A673 (cell line): ENCODE measurements around the gene PDE9A. TPM values are rescaled to one million over a fixed set of nuclear protein-coding genes. Genes with fewer than 3 reads are reported as not detected.

ENCODE experiments used
- Bru-seq: library from RNA; stranded (reverse); fragments of 400-500 nt; gene quantifications from one replicate; lab custom pipeline; 2021; lab: Mats Ljungman, UMichigan
- BruChase-seq, 2 experiments: library from RNA; stranded (reverse); fragments of 400-500 nt; gene quantifications; one replicate each; lab custom pipeline; 2021; lab: Mats Ljungman, UMichigan
- BruUV-seq: library from RNA; stranded (reverse); fragments of 400-500 nt; replicated peaks from 2 replicates; lab custom pipeline; 2021; lab: Mats Ljungman, UMichigan
- CTCF ChIA-PET: fragments of 300-600 bp; sonication (Branson Sonifier 250); formaldehyde crosslinking; loops from one replicate; lab custom pipeline; 2022; ENCODE audit warnings: antibody characterized with exemption; lab: Charles Lee
- POLR2A ChIA-PET: fragments of 300-600 bp; sonication (Branson Sonifier 250); formaldehyde crosslinking; loops from one replicate; lab custom pipeline; 2022; ENCODE audit warnings: antibody characterized with exemption; ENCODE audit not compliant: low non-redundant PET; lab: Charles Lee
- DNase-seq: peaks from one replicate; pipeline ENCODE4 v3.0.0-alpha.2; 2015; ENCODE audit warnings: low spot score
- H3K27ac ChIP-seq: fragments of 200-600 bp; sonication (generic); 2 replicates; pipeline ENCODE4 v1.5.1; 2016; ENCODE audit warnings: mixed run types, low read depth, mild to moderate bottlenecking, mixed read lengths, antibody characterized with exemption, low read length; ENCODE audit not compliant: poor library complexity, severe bottlenecking
- H3K27me3 ChIP-seq: fragments of 200-600 bp; sonication (generic); replicated peaks from 2 replicates; pipeline ENCODE4 v1.6.1; 2017; ENCODE audit warnings: mixed run types, low read depth, mild to moderate bottlenecking, mixed read lengths, antibody characterized with exemption, low read length; ENCODE audit not compliant: insufficient read depth, poor library complexity
- H3K36me3 ChIP-seq: fragments of 200-600 bp; sonication (generic); 2 replicates; pipeline ENCODE4 v1.6.1; 2016; ENCODE audit warnings: mixed run types, mild to moderate bottlenecking, mixed read lengths, antibody characterized with exemption, low read length; ENCODE audit not compliant: insufficient read depth, poor library complexity, severe bottlenecking
- H3K4me1 ChIP-seq: fragments of 200-600 bp; sonication (generic); 2 replicates; pipeline ENCODE4 v1.6.1; 2017; ENCODE audit warnings: mixed run types, mild to moderate bottlenecking, mixed read lengths, antibody characterized with exemption, low read length; ENCODE audit not compliant: insufficient read depth, poor library complexity, severe bottlenecking
- H3K4me3 ChIP-seq: fragments of 200-600 bp; sonication (generic); 2 replicates; pipeline ENCODE4 v1.5.1; 2016; ENCODE audit warnings: low read depth, mixed run types, mild to moderate bottlenecking, mixed read lengths, low read length; ENCODE audit not compliant: poor library complexity, severe bottlenecking
- H3K9me3 ChIP-seq: fragments of 200-600 bp; sonication (generic); 2 replicates; pipeline ENCODE4 v1.6.1; 2016; ENCODE audit warnings: mixed run types, low read depth, mild to moderate bottlenecking, mixed read lengths, antibody characterized with exemption, low read length; ENCODE audit not compliant: poor library complexity, severe bottlenecking
- CTCF ChIP-seq: fragments of 300-800, 200-600 bp; sonication (generic); conservative IDR thresholded peaks from 2 replicates; pipeline ENCODE4 v1.5.1; 2017; ENCODE audit warnings: low read depth, mild to moderate bottlenecking, antibody characterized with exemption, low read length, moderate library complexity, mixed read lengths
- EZH2 ChIP-seq: fragments of 200-600 bp; sonication (generic); IDR thresholded peaks from 2 replicates; pipeline ENCODE4 v1.6.1; 2017; ENCODE audit warnings: borderline replicate concordance, low read depth, mild to moderate bottlenecking, mixed read lengths, antibody characterized with exemption, low read length; ENCODE audit not compliant: poor library complexity, severe bottlenecking
- intact Hi-C: fragments of 100-400 bp; cut with micrococcal nuclease; formaldehyde crosslinking; loops from one replicate; pipeline ENCODE4 v1.10.0; 2022; ENCODE audit not compliant: unreplicated experiment
- long read RNA-seq: library from polyadenylated mRNA; stranded (forward); transcript quantifications from one replicate; pipeline ENCODE4 v2.0.0, GENCODE V29; 2022
- total RNA-seq: library from RNA; stranded (reverse); gene quantifications from 2 replicates; pipeline ENCODE4 v1.2.3, GENCODE V29; 2021

Gene PDE9A
- total RNA-seq, result 14.3 and 19.2 TPM in 2 replicates
- Bru-seq, nascent RNA, result percentile 55 among the genes with signal in this experiment
- BruChase-seq, experiment 1, labeled RNA remaining after a 2-hour chase, result percentile 56 among the genes with signal in this experiment
- BruChase-seq, experiment 2, labeled RNA remaining after a 6-hour chase, result percentile 57 among the genes with signal in this experiment
- long read RNA-seq, transcript PDE9A-204 (19 exons, 1,883 nt), result major isoform, 11 of 34 reads
- long read RNA-seq, partial matches to known transcripts, result 11 of 34 reads
- long read RNA-seq, other reads (novel, unspliced or antisense), result 10 of 34 reads

- DNase-seq, result peak; percentile 68
- BruUV-seq, result no TSS peak
- Histone ChIP-seq H3K4me3 (peak within 1 kb of the TSS; percentile 82), H3K27ac (peak within 1 kb of the TSS; percentile 75), H3K36me3 (no peaks in the 10 kb centered on the region), H3K27me3 (no peaks in the 10 kb centered on the region), H3K9me3 (no peaks in the 10 kb centered on the region), H3K4me1 (peaks cover 20% of the 10 kb centered on the region)
- TF ChIP-seq EZH2 (no peak), CTCF (no peak)
- ChIA-PET CTCF (interaction anchor here (0.6 kb wide), 1 partner anchor 36 kb away, joined by 3 read pairs; no protein-coding TSS in a partner anchor), POLR2A (no interaction called here)
- intact Hi-C loops, result no loop called here
Measured at GRCh38 chr21:42653231-42654061, at the start of gene PDE9A. PDE9A (plus strand) TSS chr21:42653621; CDS start chr21:42653815, 194 bp downstream.

DNA sequence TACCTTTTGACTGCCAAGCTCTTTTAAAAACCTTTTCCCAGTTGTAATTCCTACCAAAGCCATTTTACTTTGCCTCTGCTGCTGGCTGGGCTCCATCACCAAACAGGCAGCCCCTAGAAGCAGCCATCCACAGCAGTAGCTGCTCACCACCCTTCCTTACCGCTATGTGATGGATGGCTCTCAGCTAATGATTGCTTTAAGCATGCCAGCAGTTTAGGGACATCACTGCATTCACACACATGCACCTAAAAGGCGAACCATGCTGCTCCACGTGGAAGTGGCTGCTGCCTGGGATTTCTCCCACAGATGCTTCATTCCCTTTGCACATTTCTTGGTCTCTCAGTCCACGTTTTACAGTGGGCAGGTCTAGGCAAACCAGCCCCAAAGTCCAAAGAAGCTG lies 46.3 kb upstream of the PDE9A start:
- TF ChIP-seq EZH2 (no peak), CTCF (no peak)
- Histone ChIP-seq H3K4me1 (no peaks in the 10 kb centered on the region), H3K4me3 (no peak overlapping the region), H3K27me3 (no peaks in the 10 kb centered on the region), H3K27ac (no peak overlapping the region), H3K9me3 (no peaks in the 10 kb centered on the region), H3K36me3 (no peaks in the 10 kb centered on the region)
- intact Hi-C loops, result no loop called here
- DNase-seq, result no peak
- ChIA-PET POLR2A (no interaction called here), CTCF (no interaction called here)
- no TSS peak for BruUV-seq

DNA sequence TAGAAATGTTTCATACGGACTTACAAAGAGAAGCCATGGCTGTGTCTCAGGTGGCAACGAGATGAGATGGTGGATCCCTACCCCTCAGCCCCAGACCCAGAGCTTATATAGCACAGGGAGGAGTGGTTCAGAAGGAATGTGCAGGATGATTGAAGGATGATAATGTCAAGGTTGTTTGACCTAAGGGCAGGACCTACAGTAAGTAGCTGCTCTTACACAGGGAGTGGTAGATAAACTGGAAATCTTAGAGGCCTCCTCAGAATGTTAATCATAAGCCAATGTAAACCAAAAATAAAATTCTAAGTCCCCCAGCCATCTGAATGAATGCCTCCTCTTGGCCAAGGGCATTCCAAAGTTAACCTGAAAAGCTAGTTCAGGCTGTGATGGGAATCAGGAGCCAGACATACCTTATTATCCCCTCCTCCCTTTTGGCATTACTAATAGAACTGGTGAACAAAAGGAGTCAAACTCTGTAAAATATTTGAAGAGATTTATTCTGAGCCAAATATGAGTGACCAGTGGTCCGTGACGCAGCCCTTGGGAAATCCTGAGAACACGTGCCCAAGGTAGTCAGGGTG lies 45.8 kb upstream of the PDE9A start:
- no peaks in the 10 kb centered on the region for H3K36me3 ChIP-seq
- CTCF ChIA-PET, result no interaction called here
- H3K27ac ChIP-seq, result no peak overlapping the region
- no peaks in the 10 kb centered on the region for H3K4me1 ChIP-seq
- POLR2A ChIA-PET, result no interaction called here
- no peak for DNase-seq
- BruUV-seq, result no TSS peak
- no peak overlapping the region for H3K4me3 ChIP-seq
- no peaks in the 10 kb centered on the region for H3K9me3 ChIP-seq
- no peaks in the 10 kb centered on the region for H3K27me3 ChIP-seq
- TF ChIP-seq EZH2 (no peak), CTCF (no peak)
- intact Hi-C loops, result no loop called here
